H1 (cell line): ENCODE measurements around the gene CD151. TPM values are rescaled to one million over a fixed set of nuclear protein-coding genes. Genes with fewer than 3 reads are reported as not detected.

Source experiments
- ATF3 ChIP-seq: IDR thresholded peaks from 2 replicates; pipeline ENCODE4 v1.6.1; 2011; ENCODE audit warnings: low read depth, mild to moderate bottlenecking, low read length; ENCODE audit not compliant: insufficient read depth
- polyA plus RNA-seq, 7 experiments: library from polyadenylated mRNA; depleted of rRNA in 3 of 7; stranded (reverse) in 5 of 7; unstranded in 2 of 7; fragments of >200 nt in 5 of 7; fragments of 200-250 nt in 2 of 7; gene quantifications; 1 replicate in 5 of 7; 2 replicates in 1 of 7; 4 replicates in 1 of 7; pipeline versions ENCODE4 v1.2.1 to v1.2.3, GENCODE V29; 2011 to 2013; ENCODE audit warnings: missing spikeins in 2 of 7, mixed read lengths in 2 of 7
- total RNA-seq: library from RNA; stranded (reverse); fragmentation: NEBNext Ultra II Directional; extraction: Animal tissue kit (Norgen Biotek cat#: 25700); gene quantifications from 2 replicates; pipeline ENCODE4 v1.2.1, GENCODE V29; 2021

CD151 gene
- total and polyA plus RNA-seq, 2 of the 8 experiments (the other 6 are each of a cell fraction or from before 2014, with no cell fraction given), result 101 to 212 TPM

- TF ChIP-seq ATF3, result no peak
Measured at GRCh38 chr11:794013-794765, 38.6 kb upstream of the CD151 start (continued).
